Left cardiac atrium (tissue), 4 donors: Measurements from ENCODE around the gene TLR5. TPM values are rescaled to one million over a fixed set of nuclear protein-coding genes. Genes with fewer than 3 reads are reported as not detected.

Experiments
- ATAC-seq, 2 donors: fragments of 200-7000 bp; cut with Tn5 transposase; one replicate each; pipeline ENCODE4 v1.9.1; 2020; ENCODE audit warnings: mild to moderate bottlenecking in 2 of 2, moderate library complexity in 2 of 2
- DNase-seq: peaks from one replicate; pipeline ENCODE4 v3.0.0-alpha.2; 2020
- intact Hi-C, 2 donors: fragments of 100-400 bp; cut with DNase I; formaldehyde crosslinking; loops; one replicate each; pipeline versions ENCODE4 v1.14.1 to v1.15.1; 2022 to 2023
- total RNA-seq, 2 donors: library from RNA; stranded (reverse); fragmentation: NEBNext Ultra II Directional; extraction: Animal tissue kit (Norgen Biotek cat#: 25700); gene quantifications; one replicate each; pipeline ENCODE4 v1.2.1, GENCODE V29; 2021
- donor health status: DM: no; HTN: yes; CAD: no.
- donor health status: DM: no; HTN: yes; CAD: no; lungs with severe emphysema.
- donor health status: DM: yes; HTN: yes; CAD: no.
- donor health status: Dilated cardiomyopathy.

TLR5 gene
- total RNA-seq, 2 donors from 2014 or later, result 3.5 to 6.5 TPM

DNA sequence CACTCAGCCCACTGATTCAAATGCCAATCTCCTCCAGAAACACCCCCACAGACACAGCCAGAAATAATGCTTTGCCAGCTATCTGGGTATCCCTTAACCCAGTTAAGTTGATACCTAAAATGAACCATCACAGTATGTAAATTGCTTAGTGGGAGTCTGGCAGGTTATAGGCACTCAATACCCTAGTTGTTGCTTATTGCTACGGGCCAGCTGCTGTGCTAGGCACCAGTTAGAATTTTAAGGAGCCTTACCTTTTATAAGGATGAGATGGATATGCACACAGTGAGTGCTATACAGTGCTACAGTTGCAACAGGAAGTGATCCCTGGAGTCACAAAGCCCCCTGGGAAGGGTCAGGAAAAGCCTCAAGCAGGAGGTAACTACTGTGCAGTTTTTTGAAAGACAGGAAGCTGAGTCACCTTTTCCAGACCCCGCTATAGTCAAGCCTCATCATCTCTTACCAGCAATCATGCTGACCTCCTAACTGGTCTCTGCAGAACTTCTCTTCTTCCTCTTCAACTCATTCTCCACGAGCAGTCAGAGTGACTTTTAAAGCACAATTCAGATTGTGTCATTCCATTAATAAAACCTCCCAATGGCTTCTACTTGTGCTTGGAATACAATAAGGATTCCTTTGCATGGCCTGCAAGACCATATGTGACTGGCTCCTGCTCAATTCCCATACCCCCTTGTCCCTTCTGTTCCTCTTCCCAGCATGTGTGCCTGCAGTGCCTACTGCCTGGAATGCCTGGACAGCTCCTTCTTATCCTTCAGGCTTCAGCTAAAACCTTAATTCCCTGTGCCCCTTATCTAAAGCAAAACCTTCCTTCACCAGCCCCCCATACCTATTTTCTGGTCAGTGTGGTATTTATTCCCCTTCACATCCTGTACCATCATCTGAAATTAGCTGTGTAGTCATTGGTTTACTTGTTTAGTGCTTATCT is 10.4 kb upstream of the TLR5 start:
- DNase-seq, result no peak
- peak in 1 of 2 donors; percentile 51 for ATAC-seq
- intact Hi-C loops, result no loop called here

- no peak for DNase-seq
- ATAC-seq, result no peak
- intact Hi-C loops, result no loop called here
Observed at GRCh38 chr1:223152399-223152798, 9.4 kb upstream of the TLR5 start.

DNA sequence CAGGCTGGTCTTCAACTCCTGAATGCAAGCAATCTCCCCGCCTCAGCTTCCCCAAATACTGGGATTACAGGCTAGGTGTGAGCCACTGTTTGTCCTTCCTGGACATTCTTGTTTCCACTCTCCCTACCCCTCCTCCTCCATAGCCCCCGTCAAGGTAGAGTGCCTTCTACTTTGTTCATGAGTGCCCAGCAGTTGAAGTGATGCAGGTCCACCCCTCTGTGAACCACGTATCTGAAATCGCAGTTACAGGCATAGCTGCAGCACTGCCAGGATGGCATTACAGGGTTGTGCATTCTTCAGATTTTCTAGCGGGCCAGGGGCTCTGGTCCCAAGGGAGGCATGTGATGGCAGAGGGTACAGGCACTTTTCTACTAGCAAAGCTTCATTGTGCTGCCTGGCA is 7.4 kb upstream of the TLR5 start:
- intact Hi-C loops, result no loop called here
- no peak for ATAC-seq
- no peak for DNase-seq

DNA sequence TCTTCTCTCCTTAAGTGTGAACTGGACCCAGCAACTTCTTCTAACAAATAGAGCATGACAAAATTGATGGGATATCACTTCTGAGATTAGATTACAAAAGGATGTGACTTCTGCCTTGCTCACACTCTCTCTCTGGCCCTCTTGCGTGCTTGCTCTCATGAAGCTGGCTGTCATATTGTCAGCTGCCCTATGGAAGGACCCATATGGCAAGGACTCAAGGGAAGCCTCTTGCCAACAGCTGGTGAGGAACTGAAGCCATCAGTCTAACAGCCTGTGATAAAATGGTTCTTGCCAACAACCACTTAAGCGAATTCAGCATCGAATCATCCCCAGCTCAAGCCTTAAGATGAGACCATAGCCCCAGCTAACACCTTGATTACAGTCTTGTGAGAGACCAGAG is 4.8 kb upstream of the TLR5 start:
- intact Hi-C loops, result loop anchor here in 1 of 2 donors (10.0 kb wide), 1 partner anchor 57 kb away; no protein-coding TSS in a partner anchor
- no peak for DNase-seq
- no peak for ATAC-seq

DNA sequence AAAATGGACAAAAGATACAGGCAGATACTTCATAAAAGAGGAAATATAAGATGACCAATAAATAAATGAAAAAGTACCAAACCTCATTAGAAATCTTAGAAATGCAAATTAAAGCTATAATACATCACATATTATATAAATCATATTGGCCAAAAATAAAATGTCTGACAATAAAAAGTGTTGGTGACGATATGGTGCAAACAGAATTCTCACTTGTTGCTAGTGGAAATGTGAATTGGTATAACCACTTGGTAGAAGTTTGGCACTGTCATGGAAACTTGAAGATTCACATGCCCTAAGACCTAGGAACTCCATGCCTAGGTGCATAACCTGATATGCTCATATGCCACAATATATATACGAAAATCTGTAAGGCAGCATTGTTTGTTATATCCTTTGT is 4.4 kb upstream of the TLR5 start:
- intact Hi-C loops, result loop anchor here in 1 of 2 donors (10.0 kb wide), 1 partner anchor 57 kb away; no protein-coding TSS in a partner anchor
- no peak for ATAC-seq

GRCh38 chr1:223146745-223147144 is 3.7 kb upstream of the TLR5 start:
- no peak for ATAC-seq
- DNase-seq, result no peak
- intact Hi-C loops, result loop anchor here in 1 of 2 donors (10.0 kb wide), 1 partner anchor 58 kb away; no protein-coding TSS in a partner anchor

More for the DNA sequence above, 4.4 kb upstream of the TLR5 start:
- DNase-seq, result no peak

DNA sequence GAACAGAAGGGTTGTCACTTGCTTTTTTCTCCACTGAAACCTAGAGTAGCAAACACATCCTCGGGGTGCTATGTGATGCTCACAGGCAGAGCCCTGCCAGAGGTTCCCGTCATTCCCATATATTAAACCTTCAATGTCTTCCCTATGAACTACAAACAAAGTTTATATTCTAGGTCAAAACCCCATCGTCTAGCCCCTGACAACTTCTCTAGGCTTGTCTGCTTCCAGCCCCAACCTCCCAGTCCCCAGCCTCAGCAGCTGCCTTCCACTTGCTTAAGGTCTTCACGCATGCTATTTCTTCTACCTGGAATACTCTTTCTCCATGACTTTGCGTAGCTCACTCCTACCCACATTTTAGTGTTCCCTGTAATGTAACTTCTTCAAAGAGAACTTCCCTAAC is 1.9 kb upstream of the TLR5 start:
- intact Hi-C loops, result loop anchor here in 1 of 2 donors (10.0 kb wide), 1 partner anchor 60 kb away; no protein-coding TSS in a partner anchor
- DNase-seq, result no peak
- ATAC-seq, result no peak

GRCh38 chr1:223144431-223144830 is 1.4 kb upstream of the TLR5 start:
- DNase-seq, result no peak
- intact Hi-C loops, result loop anchor here in 1 of 2 donors (10.0 kb wide), 1 partner anchor 60 kb away; no protein-coding TSS in a partner anchor
- no peak for ATAC-seq

DNA sequence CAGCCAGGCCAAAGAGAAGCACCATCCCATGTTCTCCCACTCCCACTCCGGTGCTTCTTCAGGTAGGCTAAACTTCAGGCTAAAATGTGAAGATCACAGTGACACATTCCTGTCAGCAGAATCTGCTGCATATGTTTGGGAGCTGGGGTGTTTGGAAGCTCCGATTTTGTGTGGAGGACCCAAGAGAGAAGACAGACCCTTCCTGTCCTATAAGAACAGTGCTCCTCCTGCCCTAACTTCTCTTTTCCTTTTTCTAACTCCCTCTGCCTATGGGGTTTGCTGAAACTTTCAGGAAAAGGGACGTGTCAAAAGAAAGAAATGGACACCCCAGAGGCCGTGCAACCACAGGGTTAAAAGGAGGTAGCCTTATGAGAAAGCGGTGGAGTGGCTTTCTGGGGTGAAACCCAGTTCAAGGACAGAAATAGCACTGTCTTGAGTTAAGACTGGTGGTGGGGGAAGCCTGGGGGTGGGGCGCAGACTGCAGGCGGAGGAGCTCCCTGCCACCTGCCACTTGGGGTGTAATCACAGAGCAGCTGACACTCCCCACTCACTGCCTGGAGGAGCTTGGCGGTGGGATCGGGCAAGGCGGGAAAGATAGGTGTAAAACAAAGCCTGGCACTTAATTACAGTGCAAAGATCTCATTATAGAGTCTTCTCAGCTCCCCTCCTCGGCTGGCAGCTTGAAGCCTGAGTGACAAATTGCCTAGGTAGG is 645 bp upstream of the TLR5 start:
- DNase-seq (no peak), ATAC-seq (peak; percentile 9 to 10)
- intact Hi-C loops, result loop anchor here in 1 of 2 donors (10.0 kb wide), 1 partner anchor 61 kb away; no protein-coding TSS in a partner anchor

DNA sequence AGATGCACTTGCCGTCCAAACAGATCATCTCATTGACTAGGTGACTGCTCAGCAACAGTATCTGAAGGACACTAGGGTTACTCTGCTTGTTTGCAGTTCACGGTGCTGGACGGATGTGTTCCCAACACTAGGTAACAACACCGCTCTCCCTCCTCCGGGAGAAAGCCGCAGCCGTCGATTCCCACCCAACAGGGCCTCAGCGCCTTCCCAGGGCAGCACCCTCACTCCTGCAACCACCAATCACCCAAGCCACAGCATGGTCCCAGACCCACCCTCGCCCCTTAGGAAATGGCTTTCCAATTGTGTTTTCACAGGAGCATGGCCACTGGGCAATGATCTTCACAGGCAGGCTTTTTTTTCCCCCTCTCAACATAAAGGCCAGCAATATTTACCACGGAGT is 779 bp downstream of the TLR5 start:
- intact Hi-C loops, result loop anchor here in 1 of 2 donors (10.0 kb wide), 1 partner anchor 63 kb away; no protein-coding TSS in a partner anchor
- no peak for DNase-seq
- ATAC-seq, result no peak

GRCh38 chr1:223140611-223141405 is 2.2 kb downstream of the TLR5 start:
- intact Hi-C loops, result loop anchor here in 1 of 2 donors (10.0 kb wide), 1 partner anchor 64 kb away; no protein-coding TSS in a partner anchor

GRCh38 chr1:223137455-223138085 is 5.5 kb downstream of the TLR5 start:
- intact Hi-C loops, result loop anchor here in 1 of 2 donors (10.0 kb wide), 2 partner anchors 107 to 207 kb away; no protein-coding TSS in a partner anchor
- DNase-seq (no peak), ATAC-seq (peak; percentile 40 to 48)

More at GRCh38 chr1:223140611-223141405, 2.2 kb downstream of the TLR5 start:
- no peak for ATAC-seq
- no peak for DNase-seq

- intact Hi-C loops, result loop anchor here in 1 of 2 donors (10.0 kb wide), 2 partner anchors 109 to 209 kb away; no protein-coding TSS in a partner anchor
Observed at GRCh38 chr1:223136086-223136485, 7.0 kb downstream of the TLR5 start.

DNA sequence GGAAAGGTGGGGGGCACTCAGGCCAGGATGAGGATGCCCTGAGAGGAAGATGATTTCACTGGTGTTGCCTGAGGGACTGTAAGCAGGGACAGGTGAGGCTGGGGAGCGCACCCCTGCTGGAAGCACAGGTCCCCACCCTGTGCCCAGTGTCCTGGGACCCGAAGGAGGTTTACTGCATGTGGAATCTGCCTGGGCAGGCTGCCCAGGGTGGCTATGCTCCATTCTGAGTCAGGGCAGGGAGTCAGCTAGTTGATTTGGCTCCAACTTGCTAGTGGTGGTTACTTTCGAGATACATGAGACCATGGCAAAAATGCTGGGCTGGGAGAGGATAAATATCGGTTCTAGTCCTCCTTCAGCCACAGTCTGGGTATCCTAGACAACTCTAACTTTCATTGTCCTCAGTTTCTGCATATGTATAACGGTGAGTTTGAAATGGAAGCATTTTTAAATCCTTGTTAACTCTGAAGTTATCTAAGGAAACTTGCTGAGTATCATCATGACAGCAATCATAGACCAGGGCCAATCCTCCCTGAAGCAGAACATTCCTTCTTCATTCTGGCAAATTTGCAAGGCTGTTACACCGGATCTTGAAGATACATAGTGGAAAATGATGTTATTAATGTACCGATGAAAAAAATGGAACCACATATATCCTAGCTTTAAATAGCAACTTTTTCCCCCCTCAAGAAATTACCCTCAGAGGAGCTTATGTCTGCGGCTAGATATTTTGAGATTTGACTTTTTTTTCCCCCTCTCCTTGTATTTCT is 7.7 kb downstream of the TLR5 start:
- ATAC-seq (peak in 1 of 2 donors; percentile 73), DNase-seq (peak; percentile 55)
- intact Hi-C loops, result loop anchor here in 1 of 2 donors (10.0 kb wide), 2 partner anchors 109 to 209 kb away; no protein-coding TSS in a partner anchor

More at GRCh38 chr1:223136086-223136485, 7.0 kb downstream of the TLR5 start:
- ATAC-seq (no peak), DNase-seq (no peak)

GRCh38 chr1:223133824-223134435 is 9.1 kb downstream of the TLR5 start:
- DNase-seq (peak; percentile 87), ATAC-seq (peak; percentile 87 to 93)
- intact Hi-C loops, result loop anchor here in 1 of 2 donors (5.0 to 10.0 kb wide), 3 partner anchors 111 to 548 kb away; no protein-coding TSS in a partner anchor

- no peak for ATAC-seq
- no peak for DNase-seq
- intact Hi-C loops, result loop anchor here in 1 of 2 donors (5.0 to 10.0 kb wide), 3 partner anchors 111 to 549 kb away; no protein-coding TSS in a partner anchor
Observed at GRCh38 chr1:223133306-223133823, 9.7 kb downstream of the TLR5 start.
